D721Med (cell line): Measurements from ENCODE around the gene TNNI3K.

Source experiments
- DNase-seq: peaks from one replicate; pipeline ENCODE4 v3.0.0; 2011; ENCODE audit warnings: low spot score; ENCODE audit not compliant: insufficient read length
- FAIRE-seq: peaks from 2 replicates; lab custom pipeline; 2011; peaks lifted over from hg19 to GRCh38; lab: Jason Lieb, UNC
- TF ChIP-seq, protein P1 (sequence below): IDR thresholded peaks from 2 replicates; pipeline ENCODE4 v1.5.1; 2012; ENCODE audit warnings: mild to moderate bottlenecking, control low read depth; ENCODE audit not compliant: insufficient read depth; ENCODE audit errors: missing control alignments

The TNNI3K gene

DNA sequence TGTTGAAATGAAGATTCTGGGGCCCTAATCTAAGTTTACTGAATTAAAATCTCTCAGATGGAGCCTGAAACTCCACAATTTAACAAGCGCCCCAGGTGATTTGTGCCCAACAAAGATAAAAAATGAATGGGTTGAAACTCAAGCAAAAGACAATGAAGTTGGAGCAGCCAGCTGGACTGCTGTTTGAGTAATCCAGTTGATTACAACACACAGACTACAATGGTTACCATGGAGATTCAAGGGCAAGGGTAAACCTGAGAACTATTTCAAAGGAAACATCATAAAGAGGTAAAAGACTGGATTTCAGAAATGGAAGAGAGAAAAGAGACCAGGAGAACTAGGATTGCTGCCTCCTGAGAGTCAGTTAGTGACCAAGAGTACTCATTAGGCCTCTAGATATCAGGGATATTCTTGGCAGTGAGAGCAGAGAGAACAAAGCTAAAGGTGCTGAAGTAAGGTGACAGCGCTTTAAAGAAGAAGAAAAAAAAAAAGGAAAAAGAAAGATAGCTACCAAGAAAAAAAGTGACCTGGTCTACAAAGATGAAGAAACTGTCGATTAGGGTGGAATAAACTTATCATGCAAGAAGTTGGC, 232.7 kb downstream of the TNNI3K start:
- FAIRE-seq (no peak), DNase-seq (no peak)
- TF ChIP-seq, protein P1, sequence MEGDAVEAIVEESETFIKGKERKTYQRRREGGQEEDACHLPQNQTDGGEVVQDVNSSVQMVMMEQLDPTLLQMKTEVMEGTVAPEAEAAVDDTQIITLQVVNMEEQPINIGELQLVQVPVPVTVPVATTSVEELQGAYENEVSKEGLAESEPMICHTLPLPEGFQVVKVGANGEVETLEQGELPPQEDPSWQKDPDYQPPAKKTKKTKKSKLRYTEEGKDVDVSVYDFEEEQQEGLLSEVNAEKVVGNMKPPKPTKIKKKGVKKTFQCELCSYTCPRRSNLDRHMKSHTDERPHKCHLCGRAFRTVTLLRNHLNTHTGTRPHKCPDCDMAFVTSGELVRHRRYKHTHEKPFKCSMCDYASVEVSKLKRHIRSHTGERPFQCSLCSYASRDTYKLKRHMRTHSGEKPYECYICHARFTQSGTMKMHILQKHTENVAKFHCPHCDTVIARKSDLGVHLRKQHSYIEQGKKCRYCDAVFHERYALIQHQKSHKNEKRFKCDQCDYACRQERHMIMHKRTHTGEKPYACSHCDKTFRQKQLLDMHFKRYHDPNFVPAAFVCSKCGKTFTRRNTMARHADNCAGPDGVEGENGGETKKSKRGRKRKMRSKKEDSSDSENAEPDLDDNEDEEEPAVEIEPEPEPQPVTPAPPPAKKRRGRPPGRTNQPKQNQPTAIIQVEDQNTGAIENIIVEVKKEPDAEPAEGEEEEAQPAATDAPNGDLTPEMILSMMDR = no peak

DNA sequence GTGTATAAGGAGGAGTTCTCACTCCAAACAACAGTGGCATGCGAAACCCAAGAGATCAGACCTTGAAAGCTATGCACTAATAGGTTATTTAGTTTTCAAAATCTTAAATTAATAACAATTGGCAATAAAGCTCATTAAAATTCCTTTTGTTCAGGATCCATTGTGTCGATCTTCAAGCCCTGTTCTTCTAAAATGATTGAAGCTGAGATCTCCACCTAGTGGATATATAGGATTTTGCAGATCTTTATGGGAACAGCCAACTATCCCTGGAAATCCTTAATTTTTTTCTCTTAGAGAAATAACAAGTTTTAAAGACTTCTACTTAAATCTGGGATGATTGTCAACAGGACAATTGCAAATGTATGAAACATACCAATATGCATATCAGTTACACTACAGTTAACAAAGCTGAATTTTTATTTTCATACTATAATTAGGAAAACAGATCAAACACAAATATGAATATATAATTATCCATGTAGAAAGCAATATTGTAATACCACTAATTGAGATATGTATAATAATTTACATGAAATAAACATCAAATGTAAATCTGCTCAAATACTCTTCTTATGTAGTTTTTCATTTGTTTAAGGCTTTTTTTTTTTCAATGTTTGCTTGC, 233.9 kb downstream of the TNNI3K start:
- no peak for DNase-seq
- TF ChIP-seq, protein P1 = peak; percentile 76
- FAIRE-seq = peak; percentile 84

DNA sequence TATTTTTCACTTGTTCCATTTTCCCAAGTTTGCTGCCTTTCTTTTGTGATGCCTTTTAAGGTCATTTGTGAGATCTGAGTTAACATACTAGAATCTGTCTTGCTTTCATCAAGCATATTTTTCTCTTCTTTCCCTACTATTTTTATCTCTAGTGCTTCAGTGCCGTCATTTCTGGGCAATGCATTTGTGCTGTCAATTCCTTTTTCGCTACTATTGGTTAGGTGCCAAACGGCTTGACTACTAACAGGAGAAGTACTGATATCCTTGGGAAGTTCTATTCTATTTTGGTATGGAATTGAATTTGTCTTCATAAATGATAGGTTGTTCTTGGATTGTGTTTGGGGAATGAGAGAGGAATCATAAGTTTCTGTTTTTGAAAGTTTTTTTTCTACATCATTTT, 235.1 kb downstream of the TNNI3K start:
- TF ChIP-seq, protein P1 = no peak
- FAIRE-seq (no peak), DNase-seq (no peak)

DNA sequence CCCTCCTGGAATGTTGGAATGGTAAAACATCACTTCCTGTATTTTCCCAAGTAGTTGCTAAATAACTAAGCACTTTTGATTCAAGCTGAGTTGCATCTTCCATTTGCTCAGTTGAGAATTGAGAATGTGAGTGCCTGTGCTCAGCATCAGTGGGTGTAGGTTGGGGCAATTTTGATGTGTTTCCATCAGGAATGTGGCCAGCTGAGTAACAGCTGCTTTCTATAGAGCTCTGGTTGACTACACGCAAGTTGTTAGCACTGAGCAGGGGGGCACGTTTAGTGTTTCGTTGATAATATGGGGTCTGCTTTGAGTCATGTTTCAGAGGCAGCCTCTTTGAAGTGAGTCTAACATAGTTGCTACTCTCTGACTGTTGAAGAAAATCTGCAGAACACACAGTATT, 235.7 kb downstream of the TNNI3K start:
- DNase-seq (no peak), FAIRE-seq (no peak)
- TF ChIP-seq, protein P1 = no peak

DNA sequence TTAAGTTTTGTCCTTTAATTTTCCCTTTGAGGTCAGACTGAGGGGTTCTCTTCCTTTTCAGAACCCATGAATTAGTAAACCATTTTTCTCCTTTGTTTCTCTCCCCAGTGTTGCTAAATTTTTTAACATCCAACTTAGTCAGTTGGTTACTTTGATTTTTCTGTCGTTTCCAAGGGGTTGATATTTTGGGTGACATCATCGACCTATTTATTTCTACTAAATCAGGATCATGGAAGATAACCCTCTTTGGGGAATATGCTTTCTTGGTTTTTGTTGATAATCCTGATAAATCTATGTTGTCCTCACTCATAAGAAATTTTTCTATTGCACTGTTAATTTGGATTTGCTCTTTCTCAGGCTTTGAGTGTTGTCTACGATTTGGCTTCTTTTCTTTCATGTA, 236.3 kb downstream of the TNNI3K start:
- FAIRE-seq = no peak

DNA sequence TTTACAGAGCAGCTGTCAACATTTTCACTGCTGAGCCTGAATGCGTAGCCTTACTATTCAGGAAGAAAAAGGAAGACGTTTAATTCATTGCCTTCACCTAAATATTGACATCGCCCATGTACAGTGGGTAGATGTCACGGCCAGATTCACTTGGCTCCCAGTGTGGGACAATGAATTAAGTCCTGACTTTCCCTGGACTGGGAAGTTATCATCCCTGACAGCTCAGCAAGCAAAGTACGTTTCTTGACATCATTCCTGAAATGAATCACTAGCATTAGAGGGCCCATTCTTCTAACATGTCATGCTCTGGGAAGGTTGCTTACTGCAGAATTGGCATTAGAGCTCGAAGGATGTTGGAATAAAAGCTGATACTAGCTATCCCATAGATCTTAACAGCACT, 239.4 kb downstream of the TNNI3K start:
- DNase-seq = no peak
- FAIRE-seq = no peak
- TF ChIP-seq, protein P1 = no peak

More for the DNA sequence above, 236.3 kb downstream of the TNNI3K start:
- TF ChIP-seq, protein P1 = no peak
- no peak for DNase-seq

DNA sequence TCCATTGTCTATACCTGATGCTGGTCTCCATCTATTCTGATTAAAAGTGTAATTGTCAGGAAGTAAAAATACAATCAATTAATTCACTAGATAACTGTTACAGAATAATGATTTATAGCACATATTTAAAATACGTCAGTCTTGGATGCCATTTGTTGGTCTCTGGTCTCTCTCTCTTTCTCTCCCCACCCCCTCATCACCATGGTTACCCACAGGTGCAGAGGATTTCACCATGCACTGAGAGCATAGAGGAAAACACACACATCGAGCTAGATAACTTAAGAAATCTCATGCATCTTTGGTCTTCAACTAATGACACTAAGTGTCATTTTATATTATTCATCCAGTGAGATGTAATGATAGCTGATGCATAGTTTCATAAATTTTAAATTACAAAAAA, 243.8 kb downstream of the TNNI3K start:
- FAIRE-seq = no peak

More for the DNA sequence above, 243.8 kb downstream of the TNNI3K start:
- no peak for DNase-seq
- TF ChIP-seq, protein P1 = no peak
